ENCODE measurements around the gene PHGDH.

DNA sequence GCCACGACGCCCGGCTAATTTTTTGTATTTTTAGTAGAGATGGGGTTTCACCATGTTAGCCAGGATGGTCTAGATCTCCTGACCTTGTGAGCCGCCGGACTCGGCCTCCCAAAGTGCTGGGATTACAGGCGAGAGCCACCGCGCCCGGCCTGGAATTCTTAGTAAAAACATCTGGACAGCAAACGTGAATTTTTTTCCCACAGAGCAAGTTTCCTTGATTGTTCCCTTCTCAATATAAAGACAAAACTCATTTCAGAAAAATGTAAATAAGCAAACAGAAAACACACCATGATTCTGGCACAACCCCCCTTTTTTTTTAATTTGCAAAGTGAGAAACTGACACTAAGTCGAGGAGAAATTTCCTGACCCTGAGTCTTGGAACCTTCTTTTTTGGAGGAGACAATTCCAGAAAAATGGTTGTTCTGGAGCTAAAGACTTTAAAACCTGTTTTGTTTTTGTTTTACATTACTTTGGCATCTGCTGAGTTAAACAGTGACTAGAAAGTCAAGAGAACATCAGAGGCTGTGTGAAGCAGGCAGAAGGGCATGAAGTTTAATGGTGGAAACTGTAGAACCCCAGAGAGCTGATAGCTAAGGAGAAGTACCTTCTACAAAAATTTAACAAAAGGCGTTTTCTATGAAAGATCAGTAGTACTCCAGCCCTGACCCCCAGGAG, 67.3 kb downstream of the PHGDH start:
- TF ChIP-seq EZH2 (IDR thresholded peaks at IDR 0.05) = no peak
- no peak for TF ChIP-seq POLR2AphosphoS5 (IDR thresholded peaks at IDR 0.05; ENCODE audit: borderline replicate concordance, low read depth, low read length)
